Mammary epithelial cell (primary cell): Measurements from ENCODE around the gene LAGE3.

Source experiments
- EZH2 ChIP-seq: IDR thresholded peaks from 2 replicates; pipeline ENCODE4 v1.6.1; 2012; ENCODE audit warnings: low read length, inconsistent platforms, borderline replicate concordance
- TF ChIP-seq, protein P1 (sequence below), 2 donors: IDR thresholded peaks in 1 of 2; conservative IDR thresholded peaks in 1 of 2; 2 replicates each; pipeline ENCODE4 v1.5.1; 2011 to 2012; ENCODE audit warnings: inconsistent platforms in 2 of 2, low read length in 2 of 2, mild to moderate bottlenecking in 2 of 2, control low read depth in 1 of 2, low read depth in 1 of 2; ENCODE audit not compliant: insufficient read depth in 1 of 2; ENCODE audit errors: extremely low read depth in 1 of 2

DNA sequence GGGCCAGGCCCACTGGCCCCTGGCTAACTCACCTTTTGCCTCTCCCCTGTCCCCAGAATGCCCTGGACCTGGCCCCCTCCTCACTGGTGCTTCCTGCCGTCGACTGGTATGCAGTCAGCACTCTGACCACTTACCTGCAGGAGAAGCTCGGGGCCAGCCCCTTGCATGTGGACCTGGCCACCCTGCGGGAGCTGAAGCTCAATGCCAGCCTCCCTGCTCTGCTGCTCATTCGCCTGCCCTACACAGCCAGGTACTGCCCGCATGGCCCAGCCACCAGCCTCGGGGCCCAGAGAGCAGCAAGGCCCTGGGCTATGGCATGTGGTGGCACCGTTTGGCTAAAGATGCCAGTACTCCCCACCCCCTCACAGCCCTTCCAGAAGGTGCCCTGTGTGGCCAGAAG is 46.9 kb downstream of the LAGE3 start:
- TF ChIP-seq, protein P1, sequence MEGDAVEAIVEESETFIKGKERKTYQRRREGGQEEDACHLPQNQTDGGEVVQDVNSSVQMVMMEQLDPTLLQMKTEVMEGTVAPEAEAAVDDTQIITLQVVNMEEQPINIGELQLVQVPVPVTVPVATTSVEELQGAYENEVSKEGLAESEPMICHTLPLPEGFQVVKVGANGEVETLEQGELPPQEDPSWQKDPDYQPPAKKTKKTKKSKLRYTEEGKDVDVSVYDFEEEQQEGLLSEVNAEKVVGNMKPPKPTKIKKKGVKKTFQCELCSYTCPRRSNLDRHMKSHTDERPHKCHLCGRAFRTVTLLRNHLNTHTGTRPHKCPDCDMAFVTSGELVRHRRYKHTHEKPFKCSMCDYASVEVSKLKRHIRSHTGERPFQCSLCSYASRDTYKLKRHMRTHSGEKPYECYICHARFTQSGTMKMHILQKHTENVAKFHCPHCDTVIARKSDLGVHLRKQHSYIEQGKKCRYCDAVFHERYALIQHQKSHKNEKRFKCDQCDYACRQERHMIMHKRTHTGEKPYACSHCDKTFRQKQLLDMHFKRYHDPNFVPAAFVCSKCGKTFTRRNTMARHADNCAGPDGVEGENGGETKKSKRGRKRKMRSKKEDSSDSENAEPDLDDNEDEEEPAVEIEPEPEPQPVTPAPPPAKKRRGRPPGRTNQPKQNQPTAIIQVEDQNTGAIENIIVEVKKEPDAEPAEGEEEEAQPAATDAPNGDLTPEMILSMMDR (conservative IDR thresholded peaks at IDR 0.05 in 1 of 2, IDR thresholded peaks at IDR 0.05 in 1 of 2; ENCODE audit: extremely low read depth in 1 of 2, insufficient read depth in 1 of 2, low read depth in 1 of 2, low read length in 2 of 2): no peak
- TF ChIP-seq EZH2: no peak
